OCI-LY3 (cell line): ENCODE results near the gene C1orf105.
A peak's percentile ranks its signal among the peaks of the same experiment; 100 is the strongest.

Experiments
- CTCF ChIP-seq: fragments of 200-600, 300-600 bp; sonication (generic); IDR thresholded peaks from 2 replicates; pipeline ENCODE4 v1.5.1; 2014; ENCODE audit warnings: antibody characterized with exemption, low read length, low read depth
- EZH2phosphoT487 ChIP-seq: fragments of 200-600 bp; shearing (Covaris generic); IDR thresholded peaks from 2 replicates; pipeline ENCODE4 v1.6.1; 2018; ENCODE audit warnings: antibody characterized with exemption, mixed run types, low read depth

GRCh38 chr1:172429331-172430127 lies 9.0 kb downstream of the C1orf105 start:
- TF ChIP-seq CTCF (peak; percentile 98), EZH2phosphoT487 (no peak)
